HG03175 (cell line): ENCODE measurements around the gene SRP54.
"Not testable (repeated sequence)": the region's sequence is repeated elsewhere in the genome, so short reads cannot be mapped to it uniquely, and the experiment has no call there.

Source experiments
- ATAC-seq: cut with Tn5 transposase; IDR thresholded peaks from one replicate; pipeline ENCODE4 v1.9.1; 2021; ENCODE audit warnings: mild to moderate bottlenecking, moderate library complexity; ENCODE audit not compliant: unreplicated experiment

SRP54 gene

DNA sequence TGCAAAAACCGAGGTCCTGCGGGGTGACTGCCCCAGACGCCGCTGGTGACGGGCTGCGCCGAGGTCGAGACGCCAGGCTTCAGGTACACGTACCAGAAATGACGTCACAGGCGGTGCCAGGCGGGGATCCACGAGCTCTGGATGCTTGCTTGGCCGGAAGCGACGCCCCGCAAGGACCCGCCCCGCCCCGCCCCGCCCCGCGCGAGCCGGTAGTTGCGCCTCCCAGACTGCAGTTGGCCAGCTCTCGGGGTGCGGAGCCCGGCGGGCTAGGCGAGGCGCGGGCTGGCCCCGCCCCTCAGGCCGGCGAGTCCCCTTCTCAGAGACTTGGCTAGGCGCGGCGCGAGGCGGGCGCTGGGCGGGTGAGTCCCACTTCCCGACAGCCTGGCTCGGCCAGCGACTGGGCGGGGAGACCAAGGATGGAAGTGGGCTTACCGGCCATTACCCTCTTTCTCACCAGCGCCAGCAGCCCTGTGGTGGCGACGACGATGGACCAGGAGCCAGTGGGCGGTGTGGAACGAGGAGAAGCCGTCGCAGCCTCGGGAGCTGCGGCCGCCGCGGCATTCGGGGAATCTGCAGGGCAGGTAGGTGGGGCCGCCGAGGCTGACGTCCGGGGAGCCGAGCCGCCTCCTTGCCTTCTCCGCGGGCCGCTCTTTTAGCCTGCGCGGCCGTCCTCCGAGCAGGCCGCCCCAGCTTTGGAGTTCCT is 63.4 kb downstream of the SRP54 start, which contains the start of gene FAM177A1:
TSS of gene FAM177A1 (plus strand) at position 225 of the 703 bp plus-strand sequence. CDS start at position 417, 192 bp downstream.
- peak; percentile 92 for ATAC-seq

DNA sequence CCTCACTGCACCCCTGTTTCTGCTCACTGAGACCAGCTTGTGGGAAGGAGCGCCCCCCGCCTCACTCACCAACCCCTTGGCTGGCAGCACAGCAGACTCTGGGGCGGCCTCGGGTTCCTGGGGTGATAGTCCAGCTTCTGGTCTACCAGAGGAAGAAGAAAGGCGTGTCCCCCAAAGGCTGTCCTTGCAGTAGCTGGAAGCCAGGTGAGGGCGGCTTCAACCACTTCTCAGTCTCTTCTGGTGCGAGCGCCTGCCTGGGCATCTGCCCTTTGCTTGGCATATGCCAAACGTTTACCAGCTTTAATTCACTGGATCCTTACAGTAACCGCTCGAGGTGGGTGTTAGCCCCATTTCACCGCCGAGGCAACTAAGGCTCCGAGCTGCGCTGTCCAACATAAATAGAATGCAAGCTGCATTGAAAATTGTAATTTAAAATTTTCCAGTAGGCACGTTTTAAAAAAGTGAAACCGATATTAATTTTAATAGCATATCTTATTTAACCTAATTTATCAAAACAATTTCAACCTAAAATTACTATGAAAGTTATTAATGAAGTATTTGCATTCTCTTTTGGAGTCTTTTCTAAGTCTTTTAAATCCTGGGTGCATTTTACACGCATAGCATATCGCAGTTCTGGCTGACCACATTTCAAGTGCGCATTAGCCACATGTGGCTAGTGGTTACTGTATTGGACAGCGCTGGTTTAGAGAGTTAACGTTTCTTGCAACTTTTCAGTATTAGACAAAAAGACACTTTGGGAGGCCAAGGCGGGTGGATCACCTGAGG is 64.2 kb downstream of the SRP54 start:
- ATAC-seq = peak; percentile 23

DNA sequence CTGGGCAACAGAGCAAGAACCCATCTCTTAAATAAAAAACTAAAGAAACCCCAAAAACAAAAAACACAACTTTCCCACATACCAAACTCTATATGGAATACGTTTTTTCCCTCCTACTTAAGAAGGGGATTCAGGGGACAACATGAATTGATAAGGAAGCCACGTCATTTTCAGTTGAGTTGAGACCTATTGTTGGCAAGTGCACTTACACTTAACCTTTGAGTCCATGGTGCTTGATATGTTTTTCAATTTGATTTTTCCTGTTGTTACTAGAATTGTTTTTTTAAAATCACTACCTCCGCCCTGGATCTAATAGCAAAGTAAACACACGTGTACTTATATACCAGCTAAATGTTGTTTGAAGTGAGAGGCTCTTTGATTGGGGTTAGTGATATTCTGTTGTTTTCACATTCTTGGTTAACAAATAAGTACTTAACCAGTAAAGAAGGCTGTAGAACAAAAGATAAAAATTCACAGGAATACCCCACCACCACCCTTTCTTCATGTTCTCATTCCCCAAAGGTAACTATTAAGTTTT is 65.3 kb downstream of the SRP54 start:
- no peak for ATAC-seq

DNA sequence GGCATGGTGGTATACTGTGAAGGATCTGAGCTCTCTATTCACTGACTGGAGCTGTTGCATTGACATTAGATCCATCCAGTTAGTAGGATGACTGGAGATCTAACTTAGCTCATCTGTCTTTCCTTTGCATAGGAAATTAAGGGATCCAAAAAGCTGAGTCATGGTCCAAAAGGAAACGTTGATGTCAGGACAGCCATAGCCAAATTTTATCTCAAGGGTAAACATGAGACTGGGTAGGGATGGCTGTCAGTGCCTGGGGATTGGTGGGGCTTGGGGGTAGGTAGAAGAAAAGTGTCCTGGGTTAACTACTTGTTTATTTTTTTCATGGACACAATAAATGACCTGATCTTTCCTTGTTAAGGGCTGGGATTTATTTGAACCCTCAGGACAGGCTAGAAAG is 67.9 kb downstream of the SRP54 start:
- ATAC-seq = no peak

DNA sequence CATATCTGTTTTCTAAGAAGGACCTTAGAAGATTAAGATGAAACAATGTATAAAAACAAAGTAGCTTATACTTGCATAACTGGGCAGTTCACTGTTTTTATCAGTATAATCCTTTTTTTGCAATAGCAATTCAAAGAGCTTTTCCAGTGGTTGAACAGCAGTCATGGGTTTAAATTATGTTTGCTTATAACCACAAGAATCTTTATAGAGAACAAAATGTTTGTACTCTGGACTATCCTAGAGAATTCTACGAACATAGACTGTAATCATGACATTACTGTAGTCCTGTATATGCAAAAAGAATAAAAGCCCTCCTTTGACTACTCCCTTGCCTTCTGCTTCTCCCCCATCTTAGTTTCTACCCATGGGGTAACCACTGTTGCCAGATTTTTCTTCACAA is 69.0 kb downstream of the SRP54 start:
- ATAC-seq = no peak

DNA sequence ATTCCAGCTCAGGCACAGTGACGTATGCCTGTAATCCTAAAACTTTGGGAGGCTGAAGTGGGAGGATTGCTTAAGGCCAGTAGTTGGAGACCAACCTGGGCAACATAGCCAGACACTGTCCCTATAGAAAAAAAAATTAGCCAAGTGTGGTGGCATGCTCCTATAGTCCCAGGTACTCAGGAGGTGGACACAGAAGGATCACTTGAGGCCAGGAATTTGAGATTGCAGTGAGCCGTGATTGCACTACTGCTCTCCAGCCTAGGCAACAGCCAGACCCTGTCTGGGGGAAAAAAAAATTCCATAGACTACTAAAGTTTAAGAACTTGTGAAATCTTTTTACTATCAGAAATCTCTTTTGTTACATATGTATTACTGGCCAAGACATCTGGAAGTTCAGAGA is 69.8 kb downstream of the SRP54 start:
- ATAC-seq = no peak

DNA sequence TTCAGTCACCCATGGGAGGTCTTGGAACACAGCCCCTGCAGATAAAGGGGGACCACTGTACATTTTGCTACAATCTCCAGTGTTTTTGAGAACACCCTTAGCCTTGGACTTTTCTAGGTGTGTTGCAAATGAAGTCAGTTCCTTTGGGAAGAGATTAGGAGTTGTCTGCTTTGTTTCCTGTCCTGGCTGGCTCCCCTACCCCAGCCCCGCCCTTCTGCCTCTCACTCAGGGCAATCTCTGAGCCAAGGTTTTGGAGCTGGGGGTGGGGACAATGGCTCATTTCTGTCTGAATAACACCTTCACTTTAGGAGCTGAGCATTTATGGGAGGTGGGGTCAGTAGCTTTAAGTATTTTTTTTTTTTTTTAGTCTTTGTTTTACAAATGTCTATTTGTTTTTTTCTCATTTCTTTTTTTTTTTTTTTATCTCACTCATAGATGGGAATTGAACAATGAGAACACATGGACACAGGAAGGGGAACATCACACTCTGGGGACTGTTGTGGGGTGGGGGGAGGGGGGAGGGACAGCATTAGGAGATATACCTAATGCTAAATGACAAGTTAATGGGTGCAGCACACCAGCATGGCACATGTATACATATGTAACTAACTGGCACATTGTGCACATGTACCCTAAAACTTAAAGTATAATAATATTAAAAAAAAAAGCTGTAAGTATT is 78.5 kb downstream of the SRP54 start:
- ATAC-seq = not testable (repeated sequence)

DNA sequence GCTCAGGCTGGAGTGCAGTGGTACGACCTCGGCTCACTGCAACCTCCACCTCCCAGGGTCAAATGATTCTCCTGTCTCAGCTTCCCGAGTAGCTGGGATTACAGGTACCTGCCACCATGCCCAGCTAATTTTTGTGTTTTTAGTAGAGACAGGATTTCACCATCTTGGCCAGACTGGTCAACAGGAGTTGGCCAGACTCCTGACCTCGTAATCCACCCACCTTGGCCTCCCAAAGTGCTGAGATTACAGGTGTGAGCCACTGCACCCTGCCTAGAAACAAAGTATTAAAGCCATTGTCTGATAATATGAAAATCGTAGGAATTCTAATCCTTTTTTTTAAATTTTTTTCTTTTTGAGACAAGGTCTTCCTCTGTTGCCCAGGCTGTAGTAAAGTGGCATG is 82.9 kb downstream of the SRP54 start:
- not testable (repeated sequence) for ATAC-seq

DNA sequence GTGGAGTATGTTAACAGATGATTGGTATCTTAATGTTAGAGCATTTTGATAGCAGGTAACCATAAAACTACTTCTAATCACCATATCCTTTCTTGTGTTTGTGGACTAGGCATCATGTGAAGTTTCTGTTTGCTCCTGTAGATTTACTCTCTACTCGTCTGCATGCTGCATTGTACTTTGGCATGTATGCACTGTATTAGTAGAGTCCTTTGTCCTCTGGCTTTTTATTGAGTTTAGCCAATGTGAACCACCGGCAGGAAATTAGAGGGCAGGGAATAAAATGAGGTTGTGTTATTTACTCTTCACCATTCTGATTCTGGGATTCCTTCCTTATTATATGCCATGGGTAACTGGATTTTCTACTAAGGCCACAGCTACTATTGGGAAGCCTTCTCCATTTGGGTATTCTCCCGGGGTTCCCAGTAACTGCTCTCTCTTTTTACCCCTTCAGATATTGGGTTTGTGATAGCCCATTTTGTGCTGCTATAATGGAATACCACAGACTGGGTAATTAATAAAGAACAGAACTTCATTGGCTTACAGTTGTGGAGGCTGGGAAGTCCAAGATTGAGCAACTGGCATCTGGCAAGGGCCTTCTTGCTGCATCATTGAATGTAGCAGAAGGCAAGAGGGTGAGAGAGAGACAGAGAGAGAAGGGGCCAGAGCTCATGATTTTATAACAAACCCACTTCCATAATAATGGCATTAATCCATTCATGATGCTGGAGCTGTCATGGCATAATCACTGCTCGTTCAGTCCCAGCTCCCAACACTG is 85.6 kb downstream of the SRP54 start:
- ATAC-seq = no peak

DNA sequence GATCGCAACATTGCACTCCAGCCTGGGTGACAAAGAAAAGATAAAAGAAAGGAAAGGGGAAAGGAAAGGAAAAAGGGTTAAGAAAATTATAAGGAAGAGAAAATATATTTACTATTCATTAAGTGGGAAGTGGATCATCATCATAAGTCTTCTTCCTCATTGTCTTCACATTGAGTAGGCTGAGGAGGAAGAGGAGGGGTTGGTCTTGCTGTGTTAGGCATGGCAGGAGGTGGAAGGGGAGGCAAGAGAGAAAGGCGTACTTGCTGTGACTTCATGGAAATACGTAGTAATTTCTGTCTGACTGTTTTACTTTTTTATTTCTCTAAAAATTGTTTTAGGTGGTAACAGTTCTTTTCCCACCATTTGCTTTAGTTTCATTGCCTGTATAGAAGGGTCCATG is 89.4 kb downstream of the SRP54 start:
- no peak for ATAC-seq

DNA sequence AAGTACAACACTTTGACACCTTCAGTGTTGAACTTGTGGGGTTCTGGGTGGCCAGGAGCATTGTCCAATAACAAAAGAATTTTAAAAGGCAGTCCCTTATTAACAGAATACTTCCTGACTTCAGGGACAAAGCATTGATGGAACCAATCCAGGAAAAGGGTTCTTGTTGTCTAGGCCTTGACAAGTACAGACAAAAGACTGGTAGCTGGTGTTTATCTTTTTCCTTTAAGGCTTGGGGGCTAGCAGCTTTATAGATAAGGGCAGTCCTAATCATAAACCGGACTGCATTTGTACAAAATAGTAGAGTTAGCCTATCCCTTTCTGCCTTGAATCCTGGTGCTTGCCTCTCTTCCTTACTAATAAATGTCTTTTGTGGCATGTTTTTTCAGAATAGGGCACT is 90.7 kb downstream of the SRP54 start:
- no peak for ATAC-seq

DNA sequence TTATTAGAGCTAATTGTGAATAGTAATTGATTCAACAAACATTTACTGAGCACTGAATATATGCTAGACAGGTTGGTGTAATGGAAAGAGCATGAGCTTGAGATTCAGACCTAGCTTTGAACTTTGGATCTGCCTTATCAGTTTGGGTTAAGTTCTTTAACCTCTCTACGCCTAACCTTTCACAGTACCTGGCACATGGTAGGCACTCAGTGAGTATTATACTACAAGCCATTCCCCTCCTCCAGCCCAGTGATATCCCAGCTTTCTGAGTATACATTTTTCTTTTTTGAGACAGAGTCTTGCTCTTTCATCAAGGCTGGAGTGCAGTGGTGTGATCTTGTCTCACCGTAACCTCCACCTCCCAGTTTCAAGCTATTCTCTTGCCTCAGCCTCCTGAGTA is 95.3 kb downstream of the SRP54 start:
- ATAC-seq = no peak
